GM12878 (cell line): ENCODE measurements around the gene PITRM1. TPM values are rescaled to one million over a fixed set of nuclear protein-coding genes. Genes with fewer than 3 reads are reported as not detected.

Experiments used
- ATAC-seq: fragments of 200-7000 bp; cut with Tn5 transposase; 3 replicates; pipeline ENCODE4 v1.9.1; 2020; ENCODE audit warnings: mild to moderate bottlenecking, moderate library complexity
- BruUV-seq: library from RNA; stranded (reverse); fragments of 400-500 nt; replicated peaks from 2 replicates; lab custom pipeline; 2021; lab: Mats Ljungman, UMichigan
- CTCF ChIA-PET: fragments of 300-600 bp; sonication (Branson Sonifier 250); formaldehyde crosslinking; extraction: SDS; loops from one replicate; lab custom pipeline; 2021; ENCODE audit warnings: inconsistent platforms; lab: Yijun Ruan, JAX
- POLR2A ChIA-PET: fragments of 350-600 bp; formaldehyde crosslinking; extraction: SDS; loops from one replicate; lab custom pipeline; 2021; ENCODE audit warnings: inconsistent platforms; lab: Charles Lee
- RAD21 ChIA-PET: fragments of 300-600 bp; sonication (Branson Sonifier 250); formaldehyde crosslinking; loops from one replicate; lab custom pipeline; 2023; ENCODE audit warnings: antibody characterized with exemption; ENCODE audit not compliant: unreplicated experiment; lab: Charles Lee
- SMC1A ChIA-PET: fragments of 300-600 bp; sonication (Branson Sonifier 250); formaldehyde crosslinking; loops from one replicate; lab custom pipeline; 2023; ENCODE audit not compliant: unreplicated experiment, uncharacterized antibody; lab: Charles Lee
- DNase-seq: peaks from one replicate; pipeline ENCODE4 v3.0.0-alpha.2; 2011; ENCODE audit warnings: low read depth, low spot score
- FAIRE-seq: peaks from 3 replicates; lab custom pipeline; 2011; peaks lifted over from hg19 to GRCh38; lab: Jason Lieb, UNC
- H2AFZ ChIP-seq: 2 replicates; pipeline ENCODE4 v1.6.0; 2011; ENCODE audit warnings: low read depth, low read length, control low read depth; ENCODE audit not compliant: control insufficient read depth
- H3K27ac ChIP-seq: 2 replicates; pipeline ENCODE4 v1.5.1; 2011; ENCODE audit warnings: control low read depth; ENCODE audit not compliant: control insufficient read depth, insufficient read depth
- H3K27me3 ChIP-seq, 2 experiments: replicated peaks in 1 of 2; 2 replicates each; pipeline versions ENCODE4 v1.6.0 to v1.6.1; 2011; ENCODE audit warnings: low read length in 1 of 2; ENCODE audit not compliant: control insufficient read depth in 2 of 2, insufficient read depth in 2 of 2
- H3K36me3 ChIP-seq, 2 experiments: 2 replicates each; pipeline ENCODE4 v1.5.1; 2011; ENCODE audit warnings: low read length in 1 of 2; ENCODE audit not compliant: control insufficient read depth in 2 of 2, insufficient read depth in 2 of 2
- H3K4me1 ChIP-seq: 2 replicates; pipeline ENCODE4 v1.6.1; 2011; ENCODE audit warnings: mild to moderate bottlenecking, low read length, moderate library complexity, mixed read lengths; ENCODE audit not compliant: control insufficient read depth, insufficient read depth
- H3K4me2 ChIP-seq: 2 replicates; pipeline ENCODE4 v1.6.0; 2011; ENCODE audit warnings: control low read depth; ENCODE audit not compliant: control insufficient read depth, insufficient read depth
- H3K4me3 ChIP-seq: fragments of 200-600 bp; sonication (generic); 2 replicates; pipeline ENCODE4 v1.5.1; 2016
- H3K79me2 ChIP-seq: 2 replicates; pipeline ENCODE4 v1.6.0; 2011; ENCODE audit warnings: low read length; ENCODE audit not compliant: control insufficient read depth, insufficient read depth
- H3K9ac ChIP-seq: 2 replicates; pipeline ENCODE4 v1.8.0; 2011; ENCODE audit warnings: low read length, control low read depth, mixed read lengths; ENCODE audit not compliant: control insufficient read depth, insufficient read depth
- H3K9me3 ChIP-seq: replicated peaks from 3 replicates; pipeline ENCODE4 v1.5.1; 2011; ENCODE audit warnings: mild to moderate bottlenecking, low read length; ENCODE audit not compliant: control insufficient read depth, insufficient read depth
- H4K20me1 ChIP-seq: 2 replicates; pipeline ENCODE4 v1.6.0; 2011; ENCODE audit not compliant: control insufficient read depth, insufficient read depth
- CEBPB ChIP-seq, 2 experiments: fragments of 150-350 bp in 1 of 2; IDR thresholded peaks; 2 replicates each; pipeline ENCODE4 v1.6.1; 2012 to 2014; ENCODE audit warnings: low read depth in 2 of 2, low read length in 2 of 2, borderline replicate concordance in 1 of 2, inconsistent platforms in 1 of 2
- FOXK2 ChIP-seq: fragments of 450-650 bp; IDR thresholded peaks from 2 replicates; pipeline ENCODE4 v1.6.1; 2017; ENCODE audit warnings: mild to moderate bottlenecking, moderate library complexity
- FOXM1 ChIP-seq: IDR thresholded peaks from 2 replicates; pipeline ENCODE4 v1.6.1; 2012; ENCODE audit warnings: low read depth, mild to moderate bottlenecking, inconsistent platforms, low read length, moderate library complexity
- IKZF1 ChIP-seq: fragments of 450-650 bp; conservative IDR thresholded peaks from 2 replicates; pipeline ENCODE4 v1.6.1; 2017; ENCODE audit warnings: antibody characterized with exemption, mild to moderate bottlenecking
- IKZF2 ChIP-seq, 2 experiments: fragments of 450-650 bp; IDR thresholded peaks; 2 replicates each; pipeline ENCODE4 v1.6.1; 2017; ENCODE audit warnings: mild to moderate bottlenecking in 2 of 2, moderate library complexity in 2 of 2
- MEF2A ChIP-seq: IDR thresholded peaks from 2 replicates; pipeline ENCODE4 v1.6.1; 2011; ENCODE audit warnings: low read depth, mild to moderate bottlenecking, low read length, moderate library complexity; ENCODE audit not compliant: insufficient read depth
- SMAD1 ChIP-seq: fragments of 450-650 bp; IDR thresholded peaks from 2 replicates; pipeline ENCODE4 v1.6.1; 2018; ENCODE audit warnings: mild to moderate bottlenecking, low read depth; ENCODE audit not compliant: partially characterized antibody
- TARDBP ChIP-seq: IDR thresholded peaks from 2 replicates; pipeline ENCODE4 v1.6.1; 2016; ENCODE audit warnings: borderline replicate concordance
- ZNF207 ChIP-seq: fragments of 450-650 bp; IDR thresholded peaks from 2 replicates; pipeline ENCODE4 v1.6.1; 2014; ENCODE audit warnings: antibody characterized with exemption, mild to moderate bottlenecking, borderline replicate concordance
- ZNF384 ChIP-seq: IDR thresholded peaks from 2 replicates; pipeline ENCODE4 v1.6.1; 2012; ENCODE audit warnings: low read depth, mild to moderate bottlenecking, low read length, improper control_type of control experiment, borderline replicate concordance
- ZNF622 ChIP-seq: fragments of 450-650 bp; IDR thresholded peaks from 2 replicates; pipeline ENCODE4 v1.6.1; 2017; ENCODE audit warnings: mild to moderate bottlenecking, inconsistent platforms
- ZSCAN29 ChIP-seq: fragments of 450-650 bp; IDR thresholded peaks from 2 replicates; pipeline ENCODE4 v1.6.1; 2017; ENCODE audit warnings: mild to moderate bottlenecking, moderate library complexity
- WGBS: methylation state at CpG from one replicate; pipeline ENCODE4 v1.1.6; 2016; ENCODE audit warnings: low lambda C conversion rate; ENCODE audit not compliant: insufficient replicate concordance, insufficient coverage; ENCODE audit errors: missing lambda C conversion rate; 5-methylcytosine and 5-hydroxymethylcytosine counted together
- in situ Hi-C: fragments of 300-500 bp; cut with MboI; formaldehyde crosslinking; loops from 9 replicates; pipeline ENCODE4 v1.14.3; 2018; ENCODE audit warnings: mixed read lengths
- intact Hi-C: fragments of 100-400 bp; cut with micrococcal nuclease; formaldehyde crosslinking; loops from one replicate; pipeline ENCODE4 v1.14.2; 2022; ENCODE audit not compliant: unreplicated experiment
- polyA plus RNA-seq, 11 experiments: library from polyadenylated mRNA; depleted of rRNA in 4 of 11; unstranded in 6 of 11; stranded (reverse) in 5 of 11; fragments of >200 nt; fragmentation: Nextera tagmentation in 4 of 11; fragmentation: Illumina TruSeq in 1 of 11; extraction: Ambion mirVana in 4 of 11; extraction: Trizol in 1 of 11; gene quantifications; 1 replicate in 1 of 11; 2 replicates in 10 of 11; pipeline versions ENCODE4 v1.2.1 to v1.2.3, GENCODE V29; 2011 to 2016; ENCODE audit warnings: inconsistent platforms in 2 of 11, missing spikeins in 2 of 11, low read depth in 1 of 11
- total RNA-seq, 4 experiments: library from RNA; depleted of rRNA in 3 of 4; stranded (reverse); fragments of >200 nt in 3 of 4; fragmentation: Illumina TruSeq in 1 of 4; extraction: Trizol in 1 of 4; gene quantifications; 2 replicates each; pipeline versions ENCODE4 v1.2.1 to v1.2.3, GENCODE V29; 2013 to 2021

PITRM1 gene
- total and polyA plus RNA-seq, 10 of the 15 experiments (the other 5 are each of a cell fraction or from before 2014, with no cell fraction given), result 15.5 to 53.0 (median 45.0) TPM

DNA sequence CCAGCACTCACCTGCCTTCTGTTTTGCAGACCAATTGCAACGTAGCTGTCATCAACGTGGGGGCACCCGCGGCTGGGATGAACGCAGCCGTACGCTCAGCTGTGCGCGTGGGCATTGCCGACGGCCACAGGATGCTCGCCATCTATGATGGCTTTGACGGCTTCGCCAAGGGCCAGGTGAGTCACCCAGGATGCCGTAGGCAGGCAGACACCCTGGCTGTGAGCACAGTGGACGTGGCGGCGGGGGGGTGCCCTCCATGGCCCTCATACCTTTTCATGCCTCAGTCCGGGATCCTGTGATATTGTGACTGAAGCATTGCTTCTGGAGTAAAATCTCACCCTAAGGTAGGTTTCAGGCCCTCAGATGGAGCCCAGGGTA, 59.2 kb downstream of the PITRM1 start (continued):
- no peak for TF ChIP-seq ZNF207
- no peak for TF ChIP-seq SMAD1
- TF ChIP-seq IKZF1, result no peak

DNA sequence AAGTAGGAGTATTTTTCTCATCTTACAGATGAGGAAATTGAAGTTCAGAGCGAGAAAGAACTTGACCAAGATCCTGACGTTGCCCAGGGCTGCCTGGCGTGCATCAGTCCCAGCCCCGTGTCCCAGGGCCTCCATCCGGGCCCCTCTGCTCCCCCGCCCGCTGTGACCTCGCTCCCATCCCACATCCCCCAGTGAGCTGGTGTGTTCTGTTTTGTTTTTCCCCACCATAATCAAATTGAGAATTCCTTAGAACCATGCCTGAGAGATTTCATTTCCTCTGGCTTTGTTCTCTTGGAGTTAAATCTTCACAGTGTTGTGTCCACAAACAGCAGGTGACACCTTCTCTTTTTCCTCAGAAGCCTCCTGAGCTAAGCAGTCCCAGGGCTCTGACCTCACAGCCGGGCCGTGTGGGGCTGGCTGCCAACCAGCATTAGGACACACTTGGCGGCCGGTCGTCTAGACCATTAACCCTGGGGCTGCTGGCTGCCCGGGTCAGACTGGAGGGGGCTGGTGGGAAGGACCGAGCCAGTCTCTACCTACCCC, 60.9 kb downstream of the PITRM1 start:
- ChIA-PET SMC1A (no interaction called here), CTCF (no interaction called here), POLR2A (no interaction called here)

More for the DNA sequence above, 60.9 kb downstream of the PITRM1 start:
- ATAC-seq (no peak), DNase-seq (no peak), FAIRE-seq (no peak)
- H3K9ac ChIP-seq, result no peak overlapping the region
- no peak overlapping the region for H3K27ac ChIP-seq
- no peaks in the 10 kb centered on the region for H3K9me3 ChIP-seq
- no peak overlapping the region for H3K4me3 ChIP-seq
- H3K4me2 ChIP-seq, result no peak overlapping the region
- H4K20me1 ChIP-seq, result no peaks in the 10 kb centered on the region
- no peak overlapping the region for H2AFZ ChIP-seq
- TF ChIP-seq MEF2A (no peak), IKZF2 (IDR thresholded peaks at IDR 0.05) (no peak), ZNF622 (no peak), FOXM1 (no peak), CEBPB (IDR thresholded peaks at IDR 0.05; ENCODE audit: borderline replicate concordance in 1 of 2, low read depth in 2 of 2, low read length in 2 of 2) (no peak), FOXK2 (no peak), TARDBP (no peak), ZNF384 (no peak), ZSCAN29 (no peak)
- 83% methylated on average over 15 of the region's 15 CpGs for WGBS
- H3K36me3 ChIP-seq, result peaks cover 43 to 53% of the 10 kb centered on the region in 2 experiments
- no TSS peak for BruUV-seq
- no peaks in the 10 kb centered on the region for H3K79me2 ChIP-seq
- H3K4me1 ChIP-seq, result no peaks in the 10 kb centered on the region
- RAD21 ChIA-PET, result no interaction called here
- intact Hi-C loops, result no loop called here
- in situ Hi-C loops, result no loop called here
- no peaks in the 10 kb centered on the region for H3K27me3 ChIP-seq
